Measurements from ENCODE around the gene CMIP. TPM values are rescaled to one million over a fixed set of nuclear protein-coding genes. Genes with fewer than 3 reads are reported as not detected.
A peak's percentile ranks its signal among the peaks of the same experiment; 100 is the strongest.

The CMIP gene
- total RNA-seq, 4 donors from 2014 or later, result 44.6 to 152 (median 76.5) TPM

GRCh38 chr16:81462683-81463082 is 18.1 kb downstream of the CMIP start:
- peaks cover 0 to 71% (median 8%) of the 10 kb centered on the region in 4 donors for H3K4me1 ChIP-seq
- no peaks in the 10 kb centered on the region for H3K36me3 ChIP-seq
- H3K27ac ChIP-seq, result peak overlapping the region in 1 of 4 donors; percentile 19
- H3K9me3 ChIP-seq, result no peaks in the 10 kb centered on the region
- H3K27me3 ChIP-seq, result no peaks in the 10 kb centered on the region
- TF ChIP-seq CTCF (IDR thresholded peaks at IDR 0.05) (no peak), POLR2A (IDR thresholded peaks at IDR 0.05) (no peak)
- DNase-seq, result no peak
- H3K4me3 ChIP-seq, result no peak overlapping the region

GRCh38 chr16:81463296-81463890 is 18.8 kb downstream of the CMIP start:
- no peak for TF ChIP-seq CTCF (IDR thresholded peaks at IDR 0.05)
- no peak for TF ChIP-seq POLR2A (IDR thresholded peaks at IDR 0.05)
- DNase-seq, result no peak
- H3K36me3 ChIP-seq, result no peaks in the 10 kb centered on the region
- no peaks in the 10 kb centered on the region for H3K9me3 ChIP-seq
- H3K4me3 ChIP-seq, result no peak overlapping the region
- peaks cover 0 to 68% (median 3%) of the 10 kb centered on the region in 4 donors for H3K4me1 ChIP-seq
- no peak overlapping the region for H3K27ac ChIP-seq
- H3K27me3 ChIP-seq, result no peaks in the 10 kb centered on the region

GRCh38 chr16:81464279-81464678 is 19.7 kb downstream of the CMIP start:
- Histone ChIP-seq H3K36me3 (no peaks in the 10 kb centered on the region), H3K4me1 (peaks cover 2 to 64% (median 6%) of the 10 kb centered on the region in 4 donors), H3K4me3 (no peak overlapping the region), H3K27ac (no peak overlapping the region), H3K27me3 (no peaks in the 10 kb centered on the region), H3K9me3 (no peaks in the 10 kb centered on the region)
- no peak for DNase-seq
- no peak for TF ChIP-seq POLR2A (IDR thresholded peaks at IDR 0.05)
- TF ChIP-seq CTCF (IDR thresholded peaks at IDR 0.05), result no peak

- no peak overlapping the region for H3K27ac ChIP-seq
- no peak for TF ChIP-seq POLR2A (IDR thresholded peaks at IDR 0.05)
- no peak for TF ChIP-seq CTCF (IDR thresholded peaks at IDR 0.05)
Observed at GRCh38 chr16:81465375-81465943, 20.9 kb downstream of the CMIP start.

GRCh38 chr16:81466356-81466980 is 21.9 kb downstream of the CMIP start:
- Histone ChIP-seq H3K27ac (peak overlapping the region in 1 of 4 donors; percentile 3), H3K36me3 (no peaks in the 10 kb centered on the region), H3K27me3 (no peaks in the 10 kb centered on the region), H3K9me3 (no peaks in the 10 kb centered on the region), H3K4me1 (peaks cover 3 to 56% (median 16%) of the 10 kb centered on the region in 4 donors), H3K4me3 (no peak overlapping the region)
- no peak for TF ChIP-seq CTCF (IDR thresholded peaks at IDR 0.05)
- no peak for TF ChIP-seq POLR2A (IDR thresholded peaks at IDR 0.05)
- no peak for DNase-seq

More at GRCh38 chr16:81465375-81465943, 20.9 kb downstream of the CMIP start:
- H3K36me3 ChIP-seq, result no peaks in the 10 kb centered on the region
- no peaks in the 10 kb centered on the region for H3K27me3 ChIP-seq
- no peak overlapping the region for H3K4me3 ChIP-seq
- H3K4me1 ChIP-seq, result peaks cover 3 to 62% (median 13%) of the 10 kb centered on the region in 4 donors
- no peaks in the 10 kb centered on the region for H3K9me3 ChIP-seq
- no peak for DNase-seq

All from Peyer's patch (tissue), 4 donors.